HG03064 (cell line): ENCODE results near the gene CACNA1F.

Experiments used
- ATAC-seq: cut with Tn5 transposase; IDR thresholded peaks from one replicate; pipeline ENCODE4 v1.9.1; 2021; ENCODE audit warnings: low read depth; ENCODE audit not compliant: unreplicated experiment

The CACNA1F gene

DNA sequence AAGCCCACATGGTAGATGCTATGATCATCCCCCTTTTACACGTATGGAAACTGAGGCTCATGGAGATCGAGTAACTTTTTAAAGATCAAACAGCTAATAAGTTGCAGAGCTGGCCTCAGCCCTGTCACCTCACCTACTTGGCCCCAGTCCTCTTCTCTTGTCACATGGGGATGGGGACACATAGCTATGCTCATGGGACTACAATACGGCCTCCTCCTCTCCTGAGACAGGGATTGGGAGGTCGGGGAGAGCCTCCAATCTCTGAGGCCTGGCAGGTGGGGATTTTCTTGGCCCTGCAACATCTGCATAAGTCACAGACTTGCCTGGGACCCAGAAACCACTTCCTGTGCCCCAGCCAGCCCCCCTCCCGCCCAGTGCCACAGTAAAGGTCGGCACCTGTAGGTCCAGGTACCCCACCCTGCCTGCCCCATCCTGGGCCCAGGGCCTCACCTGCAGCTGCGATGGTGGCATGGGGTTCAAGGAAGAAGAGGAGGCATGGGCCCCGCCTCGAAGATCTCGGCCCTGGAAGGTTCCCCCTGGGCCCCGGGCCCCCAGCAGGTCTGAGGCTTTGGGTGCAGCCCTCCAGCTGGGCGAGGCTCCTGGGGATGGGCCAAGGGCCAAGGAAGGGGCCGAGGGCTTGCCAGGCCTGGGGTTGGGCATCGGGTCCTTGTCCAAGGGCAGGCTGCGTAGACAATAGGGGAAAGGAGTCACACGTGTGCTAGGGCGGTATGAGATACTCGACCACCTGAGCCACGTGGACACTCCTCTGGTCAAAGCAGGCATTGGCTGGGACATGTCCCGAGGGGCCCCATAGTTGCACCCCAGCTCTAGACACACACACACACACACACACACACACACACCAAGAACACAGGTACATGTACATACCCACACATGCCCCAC, 25.0 kb upstream of the CACNA1F start:
- no peak for ATAC-seq

DNA sequence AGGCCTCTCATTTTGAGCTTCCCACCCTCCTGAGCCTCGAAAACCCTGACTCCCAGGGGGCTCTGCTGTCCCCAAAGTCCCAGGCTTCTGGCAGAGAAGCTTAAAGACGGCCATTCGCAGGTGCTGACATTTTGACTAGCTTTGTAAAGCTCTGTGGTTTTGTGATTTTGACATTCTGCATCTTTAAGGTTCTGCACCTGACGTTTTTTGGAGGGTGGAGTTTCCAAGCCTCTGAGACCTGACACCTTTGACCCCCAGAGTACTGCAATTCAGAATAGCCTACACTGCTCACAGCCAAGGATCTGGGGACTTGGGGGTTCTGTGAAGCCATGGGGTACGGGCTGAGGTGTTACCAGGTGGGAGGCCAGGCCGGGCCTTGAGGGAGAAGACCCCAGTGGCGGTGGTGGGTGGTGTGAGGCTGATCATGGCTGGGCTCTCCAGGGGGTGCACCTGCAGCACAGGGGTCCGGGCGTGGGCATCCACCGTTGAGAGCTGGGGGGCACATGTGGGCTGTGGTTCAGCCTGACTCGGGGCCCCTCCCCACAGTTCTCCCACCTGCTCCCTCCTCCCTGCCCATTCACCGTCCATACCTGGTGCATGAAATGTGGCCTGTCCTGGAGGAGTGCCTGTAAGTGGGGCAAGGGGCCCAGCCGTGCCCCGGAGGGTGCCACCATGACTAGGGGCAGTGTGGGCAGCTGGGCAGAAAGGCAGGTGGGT, 24.1 kb upstream of the CACNA1F start:
- no peak for ATAC-seq

GRCh38 chrX:49256268-49256995, 23.3 kb upstream of the CACNA1F start:
- no peak for ATAC-seq

GRCh38 chrX:49254639-49255038, 21.5 kb upstream of the CACNA1F start:
- ATAC-seq: no peak

DNA sequence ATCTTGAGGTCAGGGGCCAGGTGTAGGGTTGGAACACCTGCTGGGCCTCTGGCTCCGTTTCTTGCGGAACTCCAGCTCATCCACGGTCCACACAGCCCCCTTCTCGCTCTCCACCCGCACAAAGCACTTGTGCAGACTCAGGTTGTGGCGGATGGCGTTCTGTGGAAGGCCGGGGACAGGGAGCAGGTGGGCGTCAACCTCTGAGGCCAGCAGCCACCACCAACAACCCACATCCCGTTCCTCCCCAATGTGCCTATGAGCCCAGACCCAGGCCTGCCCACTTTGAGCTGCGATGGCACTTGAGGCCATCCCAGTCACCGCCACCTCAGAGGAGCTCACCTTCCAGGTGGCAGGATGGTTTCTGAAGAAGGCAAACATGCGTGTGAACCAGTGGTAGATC, 18.2 kb upstream of the CACNA1F start:
- ATAC-seq: no peak

- ATAC-seq: no peak
These were observed 17.4 kb upstream of the CACNA1F start for GRCh38 chrX:49250578-49250977.

- ATAC-seq: no peak
These were observed 16.9 kb upstream of the CACNA1F start for GRCh38 chrX:49250066-49250465.

- no peak for ATAC-seq
These were observed 16.5 kb upstream of the CACNA1F start for GRCh38 chrX:49249616-49250015.

- ATAC-seq: no peak
These were observed 15.9 kb upstream of the CACNA1F start for GRCh38 chrX:49249071-49249470.

DNA sequence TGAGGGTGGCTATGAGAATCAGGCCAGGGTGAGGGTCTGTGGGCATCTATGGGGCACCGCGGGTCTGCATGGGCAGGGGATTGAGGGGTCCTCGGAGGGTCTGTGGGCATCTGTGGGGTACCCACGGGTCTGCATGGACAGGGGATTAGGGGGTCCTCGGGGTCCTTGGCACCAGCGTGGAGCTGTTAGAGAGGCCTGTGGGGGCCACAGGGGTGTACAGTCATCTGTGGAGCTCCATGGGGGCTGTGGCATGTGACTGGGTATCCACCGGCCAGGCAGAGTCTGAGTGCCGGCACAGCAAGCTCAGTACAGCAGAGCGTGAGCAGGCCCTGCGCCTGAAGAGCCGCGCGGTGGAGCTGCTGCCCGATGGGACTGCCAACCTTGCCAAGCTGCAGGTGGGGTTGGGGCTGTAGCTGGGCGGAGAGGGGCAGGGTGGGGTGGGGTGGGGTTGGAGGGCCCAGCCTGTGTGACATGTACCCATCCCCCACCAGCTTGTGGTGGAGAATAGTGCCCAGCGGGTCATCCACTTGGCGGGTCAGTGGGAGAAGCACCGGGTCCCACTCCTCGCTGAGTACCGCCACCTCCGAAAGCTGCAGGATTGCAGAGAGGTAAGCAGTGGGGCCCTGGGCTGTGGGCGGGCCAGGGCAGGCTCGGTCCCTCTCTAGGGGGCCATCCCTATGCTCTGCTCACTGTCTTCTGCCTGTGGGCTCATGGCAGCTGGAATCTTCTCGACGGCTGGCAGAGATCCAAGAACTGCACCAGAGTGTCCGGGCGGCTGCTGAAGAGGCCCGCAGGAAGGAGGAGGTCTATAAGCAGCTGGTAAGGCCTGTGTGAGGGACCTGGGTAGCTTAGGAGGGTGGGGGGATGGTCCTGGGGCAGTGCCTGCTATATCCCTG, 15.0 kb upstream of the CACNA1F start:
- ATAC-seq: no peak

DNA sequence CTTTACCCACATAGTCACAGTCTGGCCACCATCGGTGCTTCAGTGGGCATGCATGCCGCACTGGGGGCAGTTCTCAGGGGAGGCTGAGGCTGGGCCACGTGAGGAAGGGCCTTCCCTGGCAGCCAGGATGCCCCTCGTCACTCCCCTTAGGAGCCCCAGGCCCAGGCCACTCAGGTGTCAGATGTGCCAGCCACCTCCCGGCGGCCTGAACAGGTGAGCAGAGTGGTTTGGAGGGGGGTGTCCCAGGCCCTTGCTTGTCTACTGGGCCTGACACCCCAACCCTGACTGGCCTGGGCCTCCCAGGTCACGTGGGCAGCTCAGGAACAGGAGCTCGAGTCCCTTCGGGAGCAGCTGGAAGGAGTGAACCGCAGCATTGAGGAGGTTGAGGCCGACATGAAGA, 14.2 kb upstream of the CACNA1F start:
- ATAC-seq: no peak

DNA sequence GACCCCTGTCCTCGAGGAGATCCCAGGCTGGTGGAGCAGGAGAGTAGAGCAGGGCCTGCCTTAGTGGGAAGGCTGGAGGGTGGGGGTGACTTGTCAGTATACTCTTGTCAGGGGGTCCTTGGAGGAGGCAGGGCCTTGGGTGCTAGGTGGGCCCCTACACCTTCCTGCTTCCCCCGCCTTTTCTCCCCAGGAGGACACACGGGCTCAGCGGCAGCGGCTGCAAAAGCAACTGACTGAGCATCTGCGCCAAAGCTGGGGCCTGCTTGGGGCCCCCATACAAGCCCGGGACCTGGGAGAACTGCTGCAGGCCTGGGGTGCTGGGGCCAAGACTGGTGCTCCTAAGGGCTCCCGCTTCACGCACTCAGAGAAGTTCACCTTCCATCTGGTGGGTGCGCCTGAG, 13.4 kb upstream of the CACNA1F start:
- ATAC-seq: no peak

GRCh38 chrX:49244207-49244606, 11.1 kb upstream of the CACNA1F start:
- ATAC-seq: no peak

GRCh38 chrX:49243166-49243565, 10.0 kb upstream of the CACNA1F start:
- no peak for ATAC-seq

GRCh38 chrX:49242545-49243066, 9.5 kb upstream of the CACNA1F start:
- ATAC-seq: no peak

- ATAC-seq: no peak
These were observed 5.6 kb upstream of the CACNA1F start for GRCh38 chrX:49238735-49239134.

DNA sequence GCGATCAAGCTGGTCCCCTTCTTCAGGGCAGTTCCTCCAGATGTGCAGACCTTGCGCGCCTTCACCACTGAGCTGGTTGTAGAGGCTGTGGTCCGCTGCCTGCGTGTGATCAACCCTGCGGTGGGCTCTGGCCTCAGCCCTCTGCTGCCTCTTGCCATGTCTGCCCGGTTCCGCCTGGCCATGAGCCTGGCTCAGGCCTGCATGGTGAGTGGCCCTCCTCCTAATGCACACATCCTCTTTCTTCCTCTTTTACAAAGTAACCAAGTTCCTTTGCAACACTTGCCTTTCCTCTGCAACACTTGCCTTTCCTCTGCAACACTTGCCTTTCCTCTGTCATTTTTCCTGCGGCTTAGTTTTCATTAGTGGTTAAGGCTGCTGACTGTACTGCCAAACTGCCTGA, 3.9 kb upstream of the CACNA1F start:
- no peak for ATAC-seq

DNA sequence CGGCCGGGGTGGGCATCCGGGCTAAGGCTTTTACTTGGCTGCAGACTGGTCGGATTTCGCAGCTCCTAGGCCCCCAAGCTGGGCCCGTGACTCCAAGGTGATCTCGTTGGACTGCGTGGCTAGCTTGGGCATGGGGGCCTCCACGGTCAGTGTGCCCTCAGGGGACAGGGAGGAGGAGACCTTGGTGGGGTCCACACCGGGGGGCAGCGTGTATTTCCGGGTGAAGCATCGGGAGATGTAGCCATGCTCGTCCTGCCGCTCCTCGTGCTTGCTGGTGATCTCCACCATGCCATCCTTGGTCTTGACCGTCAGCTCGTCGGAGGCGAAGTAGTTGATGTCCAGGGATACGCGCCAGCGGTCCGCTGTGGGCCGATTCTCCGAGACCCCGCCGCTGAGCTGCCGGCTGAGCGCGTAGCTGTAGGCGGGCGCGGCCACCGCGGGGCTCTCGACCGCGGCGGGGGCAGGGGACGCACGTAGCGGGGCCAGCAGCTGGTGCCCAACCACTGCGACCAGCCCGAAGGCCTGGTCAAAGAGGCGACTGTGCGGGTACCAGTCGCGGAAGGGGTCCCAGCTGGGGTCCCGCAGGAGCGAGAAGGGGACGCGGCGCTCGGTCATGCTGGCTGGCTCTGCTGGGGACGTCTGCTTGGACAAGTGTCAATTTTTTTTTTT, 881 bp upstream of the CACNA1F start:
- no peak for ATAC-seq

- no peak for ATAC-seq
These were observed 615 bp downstream of the CACNA1F start for GRCh38 chrX:49232525-49232924.
